HEK293T (cell line): Measurements from ENCODE around the gene BUB1B.

Experiments
- ARNT ChIP-seq: fragments of 450-650 bp; IDR thresholded peaks from 2 replicates; pipeline ENCODE4 v1.6.1; 2017; ENCODE audit warnings: mild to moderate bottlenecking
- BHLHE40 ChIP-seq: fragments of 450-650 bp; IDR thresholded peaks from 2 replicates; pipeline ENCODE4 v1.6.1; 2016; ENCODE audit warnings: mild to moderate bottlenecking, moderate library complexity, borderline replicate concordance
- FOXK2 ChIP-seq: fragments of 450-650 bp; IDR thresholded peaks from 2 replicates; pipeline ENCODE4 v1.6.1; 2016; ENCODE audit warnings: mild to moderate bottlenecking
- FOXM1 ChIP-seq: fragments of 450-650 bp; IDR thresholded peaks from 2 replicates; pipeline ENCODE4 v1.6.1; 2017; ENCODE audit warnings: mild to moderate bottlenecking, borderline replicate concordance
- PKNOX1 ChIP-seq: fragments of 450-650 bp; IDR thresholded peaks from 2 replicates; pipeline ENCODE4 v1.6.1; 2016
- SP1 ChIP-seq: fragments of 450-650 bp; IDR thresholded peaks from 2 replicates; pipeline ENCODE4 v1.6.1; 2017
- SUZ12 ChIP-seq: fragments of 450-650 bp; IDR thresholded peaks from 2 replicates; pipeline ENCODE4 v1.6.1; 2016; ENCODE audit warnings: mild to moderate bottlenecking

GRCh38 chr15:40130799-40131502, 29.9 kb upstream of the BUB1B start:
- no peak for TF ChIP-seq PKNOX1
- TF ChIP-seq FOXM1, result no peak
- TF ChIP-seq SP1, result no peak
- no peak for TF ChIP-seq FOXK2
- no peak for TF ChIP-seq BHLHE40
- TF ChIP-seq SUZ12, result no peak
- no peak for TF ChIP-seq ARNT
